Measurements from ENCODE around the gene TBX21. TPM values are rescaled to one million over a fixed set of nuclear protein-coding genes. Genes with fewer than 3 reads are reported as not detected.

Gene TBX21
- polyA plus RNA-seq, 3 donors = 0.05 to 0.16 (median 0.13) TPM

DNA sequence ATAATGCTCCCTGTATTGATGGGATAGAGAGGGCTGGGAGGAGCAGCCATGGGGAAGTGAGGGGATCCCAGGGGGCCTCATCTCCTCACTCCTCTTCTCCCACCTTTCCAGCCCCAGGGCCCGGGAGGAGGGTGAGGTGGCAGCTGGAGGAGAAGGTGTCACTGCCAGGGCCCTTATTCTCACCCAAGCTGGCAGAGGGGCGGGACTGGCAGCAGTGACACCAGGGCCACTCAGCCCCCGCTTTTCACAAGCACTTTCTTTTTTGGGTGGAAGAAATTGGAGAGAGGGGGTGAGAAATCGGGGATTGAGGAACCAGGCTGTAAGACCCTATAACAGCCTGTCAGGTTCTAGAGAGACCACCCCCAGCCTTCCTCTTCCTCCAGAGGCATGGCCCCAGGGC is 2.4 kb upstream of the TBX21 start:
- peaks cover 0 to 14% (median 5%) of the 10 kb centered on the region in 7 donors for H3K9me3 Mint-ChIP-seq
- peaks cover 12% of the 10 kb centered on the region for H3K4me1 Mint-ChIP-seq
- Histone ChIP-seq H3K4me2 (replicated peaks; ENCODE audit: extremely low read depth, low read length, poor library complexity, severe bottlenecking) (no peak overlapping the region), H3K4me3 (replicated peaks in 1 of 3; ENCODE audit: low read depth in 2 of 3, low read length in 3 of 3) (no peak overlapping the region), H3K4me1 (ENCODE audit: control insufficient read depth in 1 of 2, insufficient read depth in 2 of 2, low read length in 2 of 2) (peaks cover 5 to 13% of the 10 kb centered on the region in 2 donors), H4K20me1 (ENCODE audit: insufficient read depth, low read length) (no peaks in the 10 kb centered on the region), H3K9ac (ENCODE audit: insufficient read depth, low read length, poor library complexity, severe bottlenecking) (no peak overlapping the region), H3K9me3 (replicated peaks in 1 of 2; ENCODE audit: control insufficient read depth in 1 of 2, insufficient read depth in 1 of 2, low read length in 2 of 2) (peaks cover 0 to 10% of the 10 kb centered on the region in 2 donors), H3K79me2 (ENCODE audit: insufficient read depth, low read length) (no peaks in the 10 kb centered on the region), H3K27ac (ENCODE audit: low read depth in 1 of 2, low read length in 2 of 2) (no peak overlapping the region), H3K27me3 (ENCODE audit: control insufficient read depth in 2 of 2, insufficient read depth in 2 of 2, low read length in 2 of 2) (peaks cover 18 to 51% of the 10 kb centered on the region in 2 donors), H2AFZ (ENCODE audit: insufficient read depth, low read depth, low read length, poor library complexity, severe bottlenecking) (no peak overlapping the region), H3K36me3 (replicated peaks in 1 of 2; ENCODE audit: control insufficient read depth in 1 of 2, insufficient read depth in 2 of 2, low read length in 2 of 2) (no peaks in the 10 kb centered on the region)
- intact Hi-C loops (cut with micrococcal nuclease) = no loop called here
- H3K27me3 Mint-ChIP-seq (ENCODE audit: low read depth in 3 of 3) = peaks cover 50 to 70% (median 52%) of the 10 kb centered on the region in 3 donors
- TF ChIP-seq, protein P1, sequence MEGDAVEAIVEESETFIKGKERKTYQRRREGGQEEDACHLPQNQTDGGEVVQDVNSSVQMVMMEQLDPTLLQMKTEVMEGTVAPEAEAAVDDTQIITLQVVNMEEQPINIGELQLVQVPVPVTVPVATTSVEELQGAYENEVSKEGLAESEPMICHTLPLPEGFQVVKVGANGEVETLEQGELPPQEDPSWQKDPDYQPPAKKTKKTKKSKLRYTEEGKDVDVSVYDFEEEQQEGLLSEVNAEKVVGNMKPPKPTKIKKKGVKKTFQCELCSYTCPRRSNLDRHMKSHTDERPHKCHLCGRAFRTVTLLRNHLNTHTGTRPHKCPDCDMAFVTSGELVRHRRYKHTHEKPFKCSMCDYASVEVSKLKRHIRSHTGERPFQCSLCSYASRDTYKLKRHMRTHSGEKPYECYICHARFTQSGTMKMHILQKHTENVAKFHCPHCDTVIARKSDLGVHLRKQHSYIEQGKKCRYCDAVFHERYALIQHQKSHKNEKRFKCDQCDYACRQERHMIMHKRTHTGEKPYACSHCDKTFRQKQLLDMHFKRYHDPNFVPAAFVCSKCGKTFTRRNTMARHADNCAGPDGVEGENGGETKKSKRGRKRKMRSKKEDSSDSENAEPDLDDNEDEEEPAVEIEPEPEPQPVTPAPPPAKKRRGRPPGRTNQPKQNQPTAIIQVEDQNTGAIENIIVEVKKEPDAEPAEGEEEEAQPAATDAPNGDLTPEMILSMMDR (IDR thresholded peaks at IDR 0.05) = no peak
- no CpG with 5 or more reads among the region's 4 CpGs for WGBS (ENCODE audit: insufficient coverage)
- H3K27ac Mint-ChIP-seq = peak overlapping the region in 1 of 7 donors; percentile 34
- DNase-seq = no peak
- H3K4me3 Mint-ChIP-seq = peak overlapping the region in 1 of 2 donors; percentile 7
- H3K36me3 Mint-ChIP-seq = peaks cover 2 to 7% of the 10 kb centered on the region in 2 donors

DNA sequence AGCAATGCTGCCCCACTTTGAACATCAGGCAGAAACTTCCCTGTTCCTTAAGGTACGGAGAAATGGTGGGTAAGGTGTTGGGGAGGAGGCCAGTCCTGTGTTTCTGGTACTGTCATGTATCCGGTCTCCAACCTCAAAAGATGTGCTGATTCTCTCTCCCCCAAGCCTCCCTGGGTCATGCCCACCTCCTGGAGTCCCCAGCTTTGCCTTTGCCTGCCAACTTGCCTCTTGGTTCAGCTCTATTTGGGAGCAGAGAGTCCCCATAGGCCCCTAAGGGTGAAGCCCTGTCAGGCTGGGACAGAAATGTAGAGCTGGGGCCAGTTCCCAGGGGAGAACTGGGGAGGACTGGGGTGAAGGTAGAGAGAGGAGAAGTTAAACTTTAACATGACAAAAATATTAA is 1.6 kb upstream of the TBX21 start:
- Histone ChIP-seq H3K9ac (ENCODE audit: insufficient read depth, low read length, poor library complexity, severe bottlenecking) (no peak overlapping the region), H3K4me1 (ENCODE audit: control insufficient read depth in 1 of 2, insufficient read depth in 2 of 2, low read length in 2 of 2) (peaks cover 5 to 13% of the 10 kb centered on the region in 2 donors), H3K9me3 (replicated peaks in 1 of 2; ENCODE audit: control insufficient read depth in 1 of 2, insufficient read depth in 1 of 2, low read length in 2 of 2) (peaks cover 0 to 10% of the 10 kb centered on the region in 2 donors), H3K4me3 (replicated peaks in 1 of 3; ENCODE audit: low read depth in 2 of 3, low read length in 3 of 3) (no peak overlapping the region), H3K4me2 (replicated peaks; ENCODE audit: extremely low read depth, low read length, poor library complexity, severe bottlenecking) (no peak overlapping the region), H3K79me2 (ENCODE audit: insufficient read depth, low read length) (no peaks in the 10 kb centered on the region), H4K20me1 (ENCODE audit: insufficient read depth, low read length) (no peaks in the 10 kb centered on the region), H3K27ac (ENCODE audit: low read depth in 1 of 2, low read length in 2 of 2) (no peak overlapping the region), H3K36me3 (replicated peaks in 1 of 2; ENCODE audit: control insufficient read depth in 1 of 2, insufficient read depth in 2 of 2, low read length in 2 of 2) (no peaks in the 10 kb centered on the region), H2AFZ (ENCODE audit: insufficient read depth, low read depth, low read length, poor library complexity, severe bottlenecking) (no peak overlapping the region), H3K27me3 (ENCODE audit: control insufficient read depth in 2 of 2, insufficient read depth in 2 of 2, low read length in 2 of 2) (peaks cover 18 to 51% of the 10 kb centered on the region in 2 donors)
- H3K36me3 Mint-ChIP-seq = peaks cover 2 to 7% of the 10 kb centered on the region in 2 donors
- TF ChIP-seq, protein P1 (IDR thresholded peaks at IDR 0.05) = no peak
- H3K27ac Mint-ChIP-seq = peak overlapping the region in 1 of 7 donors; percentile 57
- no peak for DNase-seq
- H3K27me3 Mint-ChIP-seq (ENCODE audit: low read depth in 3 of 3) = peaks cover 55 to 69% (median 55%) of the 10 kb centered on the region in 3 donors
- peaks cover 12% of the 10 kb centered on the region for H3K4me1 Mint-ChIP-seq
- peaks cover 0 to 14% (median 5%) of the 10 kb centered on the region in 7 donors for H3K9me3 Mint-ChIP-seq
- WGBS (ENCODE audit: insufficient coverage) = no CpG with 5 or more reads among the region's 2 CpGs
- intact Hi-C loops (cut with micrococcal nuclease) = no loop called here
- H3K4me3 Mint-ChIP-seq = peak overlapping the region in 1 of 2 donors; percentile 16

Measured in CD14-positive monocyte (primary cell).